HFF-Myc (cell line): Measurements from ENCODE around the gene PLEKHN1.

Source experiments
- DNase-seq: peaks from one replicate; pipeline ENCODE4 v3.0.0-alpha.2; 2011; ENCODE audit warnings: low read depth; ENCODE audit errors: extremely low read depth
- H3K4me3 ChIP-seq: replicated peaks from 2 replicates; pipeline ENCODE4 v1.5.1; 2011; ENCODE audit warnings: low read depth, mild to moderate bottlenecking, control low read depth, low read length
- TF ChIP-seq, protein P1 (sequence below): IDR thresholded peaks from 2 replicates; pipeline ENCODE4 v1.5.1; 2012; ENCODE audit warnings: mild to moderate bottlenecking, low read depth, low read length, control low read depth; ENCODE audit errors: missing control alignments

PLEKHN1 gene

DNA sequence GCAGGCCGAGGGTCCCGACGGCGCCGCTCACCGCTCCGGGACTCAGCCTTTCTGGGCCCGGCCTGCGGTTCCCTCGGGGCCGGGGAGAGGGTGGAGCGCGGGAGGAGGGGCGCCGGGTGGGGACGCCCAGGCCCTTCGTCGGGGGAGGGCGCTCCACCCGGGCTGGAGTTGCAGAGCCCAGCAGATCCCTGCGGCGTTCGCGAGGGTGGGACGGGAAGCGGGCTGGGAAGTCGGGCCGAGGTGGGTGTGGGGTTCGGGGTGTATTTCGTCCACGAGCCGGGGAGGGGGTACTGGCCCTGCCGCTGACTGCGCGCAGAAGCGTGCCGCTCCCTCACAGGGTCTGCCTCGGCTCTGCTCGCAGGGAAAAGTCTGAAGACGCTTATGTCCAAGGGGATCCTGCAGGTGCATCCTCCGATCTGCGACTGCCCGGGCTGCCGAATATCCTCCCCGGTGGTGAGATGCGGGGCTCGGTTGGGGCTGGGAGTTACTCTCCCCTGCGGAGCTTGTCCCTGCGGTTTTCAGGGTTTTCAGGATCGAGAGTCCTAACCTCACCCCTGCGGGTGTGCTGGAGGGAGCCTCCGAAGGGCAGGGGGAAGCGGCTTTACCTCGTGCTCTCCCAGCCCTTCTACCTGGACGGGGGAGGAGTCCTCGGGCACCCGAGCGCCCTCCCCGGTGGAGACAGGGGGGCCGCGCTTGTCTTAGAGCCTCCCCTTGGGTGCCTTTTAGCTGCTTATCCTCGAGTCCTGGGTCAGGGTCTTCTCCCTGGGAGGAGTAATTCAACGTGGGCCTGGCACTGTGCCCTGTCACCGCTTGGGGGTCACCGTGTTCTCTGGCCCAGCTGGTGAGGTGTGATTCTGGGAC is 40.5 kb upstream of the PLEKHN1 start:
- H3K4me3 ChIP-seq: peak overlapping the region; percentile 16; the same call in 1 of the 2 replicates
- TF ChIP-seq, protein P1, sequence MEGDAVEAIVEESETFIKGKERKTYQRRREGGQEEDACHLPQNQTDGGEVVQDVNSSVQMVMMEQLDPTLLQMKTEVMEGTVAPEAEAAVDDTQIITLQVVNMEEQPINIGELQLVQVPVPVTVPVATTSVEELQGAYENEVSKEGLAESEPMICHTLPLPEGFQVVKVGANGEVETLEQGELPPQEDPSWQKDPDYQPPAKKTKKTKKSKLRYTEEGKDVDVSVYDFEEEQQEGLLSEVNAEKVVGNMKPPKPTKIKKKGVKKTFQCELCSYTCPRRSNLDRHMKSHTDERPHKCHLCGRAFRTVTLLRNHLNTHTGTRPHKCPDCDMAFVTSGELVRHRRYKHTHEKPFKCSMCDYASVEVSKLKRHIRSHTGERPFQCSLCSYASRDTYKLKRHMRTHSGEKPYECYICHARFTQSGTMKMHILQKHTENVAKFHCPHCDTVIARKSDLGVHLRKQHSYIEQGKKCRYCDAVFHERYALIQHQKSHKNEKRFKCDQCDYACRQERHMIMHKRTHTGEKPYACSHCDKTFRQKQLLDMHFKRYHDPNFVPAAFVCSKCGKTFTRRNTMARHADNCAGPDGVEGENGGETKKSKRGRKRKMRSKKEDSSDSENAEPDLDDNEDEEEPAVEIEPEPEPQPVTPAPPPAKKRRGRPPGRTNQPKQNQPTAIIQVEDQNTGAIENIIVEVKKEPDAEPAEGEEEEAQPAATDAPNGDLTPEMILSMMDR: no peak
- DNase-seq: no peak

DNA sequence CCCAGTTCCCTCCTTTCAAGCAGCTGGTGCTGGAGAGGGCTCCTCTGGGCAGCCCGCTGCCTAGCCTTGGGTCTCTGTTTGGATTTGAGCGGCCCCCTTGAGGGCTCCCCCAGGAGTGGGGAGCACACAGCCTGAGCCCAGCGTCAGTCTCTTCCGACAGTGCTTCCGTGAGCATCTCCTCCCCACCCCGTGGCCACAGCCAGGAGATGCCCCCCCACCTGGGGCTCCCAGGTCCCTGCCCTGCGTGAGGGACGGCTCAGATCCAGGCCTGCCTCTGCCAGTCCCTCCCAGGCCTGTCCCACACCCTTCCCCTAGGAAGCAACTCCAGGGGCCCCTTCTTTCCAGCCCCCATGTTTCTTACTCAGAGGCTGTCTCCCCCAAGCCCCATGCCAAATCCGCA is 39.0 kb upstream of the PLEKHN1 start:
- no peak for DNase-seq
- H3K4me3 ChIP-seq: no peak overlapping the region
- TF ChIP-seq, protein P1: no peak

DNA sequence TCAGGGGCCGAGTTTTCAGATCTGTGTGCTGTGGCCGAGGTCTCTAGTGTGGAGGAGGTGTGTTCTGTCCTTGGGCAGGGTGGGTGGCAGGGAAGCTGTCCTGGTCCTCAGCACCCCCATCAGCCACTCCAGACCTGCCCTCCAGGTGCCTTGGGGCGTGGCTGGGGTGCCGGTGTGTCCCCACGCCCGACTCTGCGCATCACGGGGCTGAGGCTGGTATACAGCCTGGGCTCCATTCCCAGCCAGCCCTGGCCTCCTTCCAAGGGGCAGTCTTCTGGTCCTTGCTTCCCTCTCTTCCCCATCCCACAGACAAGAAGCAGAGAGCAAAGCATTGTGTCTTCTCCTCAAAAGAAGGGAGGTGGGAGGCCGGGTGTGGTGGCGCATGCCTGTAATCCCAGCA is 38.5 kb upstream of the PLEKHN1 start:
- TF ChIP-seq, protein P1: no peak
- DNase-seq: no peak
- no peak overlapping the region for H3K4me3 ChIP-seq

DNA sequence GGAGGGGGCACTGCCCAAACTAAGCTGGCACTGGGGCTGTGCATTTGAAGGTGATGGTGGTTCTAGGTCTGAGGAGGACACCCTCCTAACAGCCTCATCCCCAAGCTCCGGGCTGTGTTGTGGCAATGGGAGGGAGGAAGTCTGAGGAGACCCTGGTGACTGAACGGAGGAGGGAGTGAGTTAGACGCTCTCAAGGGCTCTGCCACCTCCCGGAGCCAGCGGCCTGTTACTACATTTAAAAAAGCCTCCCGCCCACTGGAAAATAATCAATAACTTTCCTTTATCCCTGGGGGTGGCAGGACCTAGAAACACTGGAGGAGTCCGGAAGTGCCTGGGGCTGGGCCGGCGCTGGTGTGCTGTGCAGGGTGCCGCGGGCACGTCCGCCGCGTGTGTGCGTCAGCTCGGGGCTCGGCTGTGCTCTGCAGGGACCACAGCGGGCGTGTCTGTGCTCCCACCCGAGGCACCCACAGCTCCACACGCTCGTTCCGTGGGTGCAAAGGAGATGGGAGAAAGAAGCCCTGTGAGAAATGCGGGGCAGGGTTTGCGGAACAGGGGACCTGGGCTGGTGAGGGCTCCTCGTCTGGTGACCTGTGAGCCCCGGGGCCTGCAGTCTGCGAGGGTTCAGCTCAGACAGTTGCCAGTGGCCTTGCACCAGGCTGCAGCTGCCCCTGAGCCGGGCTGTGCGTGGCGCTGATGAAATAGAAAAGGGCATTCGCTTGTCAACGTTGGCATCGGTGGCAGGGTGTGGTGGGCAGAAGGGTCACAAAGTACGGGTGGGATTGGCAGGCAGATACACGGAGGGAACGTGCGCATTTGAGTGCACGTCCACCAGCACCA is 37.2 kb upstream of the PLEKHN1 start:
- no peak overlapping the region for H3K4me3 ChIP-seq
- no peak for DNase-seq
- TF ChIP-seq, protein P1: no peak

DNA sequence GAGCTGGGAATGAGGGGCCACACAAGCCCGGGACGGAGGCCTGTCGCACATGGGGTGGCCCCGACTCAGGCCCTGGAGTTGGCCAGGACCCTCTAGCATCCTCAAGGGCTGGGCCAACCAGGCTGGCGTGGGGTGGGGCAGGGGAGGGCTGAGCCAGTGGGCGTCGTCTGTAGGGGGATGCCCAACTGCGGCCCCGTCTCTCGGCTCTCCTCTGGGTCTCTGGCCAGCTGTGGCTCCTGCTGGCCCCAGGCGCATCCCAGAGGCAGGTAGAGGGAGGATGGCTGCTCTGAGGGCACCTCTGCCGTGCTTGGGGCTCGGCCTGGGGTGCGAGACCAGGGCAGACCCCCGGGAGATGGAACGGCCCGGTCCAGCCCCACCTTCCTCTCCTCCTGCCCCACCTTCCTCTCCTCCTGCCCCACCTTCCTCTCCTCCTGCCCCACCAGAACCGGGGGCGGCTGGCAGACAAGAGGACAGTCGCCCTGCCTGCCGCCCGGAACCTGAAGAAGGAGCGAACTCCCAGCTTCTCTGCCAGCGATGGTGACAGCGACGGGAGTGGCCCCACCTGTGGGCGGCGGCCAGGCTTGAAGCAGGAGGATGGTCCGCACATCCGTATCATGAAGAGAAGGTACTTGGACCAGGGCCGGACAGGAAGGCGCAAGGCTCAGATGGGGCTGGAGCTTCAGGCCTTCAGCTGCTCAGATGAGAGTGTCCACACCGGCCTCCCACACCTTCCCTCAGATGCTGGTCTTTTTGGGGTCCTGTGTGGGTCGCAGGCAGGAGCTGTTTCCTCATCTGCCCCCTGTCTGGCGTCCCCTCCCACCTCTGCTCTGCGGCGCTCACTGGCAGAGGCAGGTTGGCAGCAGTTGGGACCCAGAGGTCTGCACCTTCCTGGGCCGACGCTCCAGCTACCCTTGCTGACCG is 36.3 kb upstream of the PLEKHN1 start:
- TF ChIP-seq, protein P1: no peak
- H3K4me3 ChIP-seq: no peak overlapping the region
- no peak for DNase-seq

DNA sequence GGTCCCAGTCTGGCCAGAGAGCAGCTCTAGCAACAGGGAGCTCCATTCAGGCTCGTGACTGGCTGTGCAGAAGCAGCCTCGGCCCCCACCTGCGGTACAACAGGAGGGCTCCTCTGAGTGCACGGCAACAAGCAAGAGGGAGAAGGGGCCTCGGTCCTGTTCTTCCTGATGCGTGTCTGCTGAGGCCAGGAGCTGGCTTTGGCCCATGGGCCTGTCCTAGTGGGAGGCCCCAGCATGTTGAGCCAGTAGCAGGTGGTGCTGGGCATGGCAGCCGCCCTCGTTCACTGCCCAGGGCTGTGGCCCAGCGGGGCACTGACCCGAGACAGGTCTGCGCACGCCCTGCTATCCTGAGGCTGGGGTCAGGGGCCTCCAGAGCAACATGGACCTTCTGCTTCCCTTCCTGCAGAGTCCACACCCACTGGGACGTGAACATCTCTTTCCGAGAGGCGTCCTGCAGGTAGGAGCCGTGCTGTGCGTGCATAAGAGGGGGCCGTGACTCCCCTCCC is 35.6 kb upstream of the PLEKHN1 start:
- DNase-seq: no peak
- no peak overlapping the region for H3K4me3 ChIP-seq
- TF ChIP-seq, protein P1: no peak
